GM12878 (cell line): ENCODE data around the gene BMF. TPM values are rescaled to one million over a fixed set of nuclear protein-coding genes. Genes with fewer than 3 reads are reported as not detected.
A peak's percentile ranks its signal among the peaks of the same experiment; 100 is the strongest.

Experiments used
- GABPA ChIP-seq: IDR thresholded peaks from 2 replicates; pipeline ENCODE4 v1.6.1; 2014; ENCODE audit warnings: antibody characterized with exemption, low read depth, mild to moderate bottlenecking, inconsistent platforms
- KAT2A ChIP-seq: conservative IDR thresholded peaks from 2 replicates; pipeline ENCODE4 v1.6.1; 2011; ENCODE audit warnings: low read depth, low read length; ENCODE audit not compliant: control insufficient read depth
- MTA3 ChIP-seq: IDR thresholded peaks from 2 replicates; pipeline ENCODE4 v1.6.1; 2012; ENCODE audit warnings: low read length, inconsistent platforms, borderline replicate concordance
- NFYA ChIP-seq: IDR thresholded peaks from 2 replicates; pipeline ENCODE4 v1.6.1; 2011; ENCODE audit warnings: low read depth, mild to moderate bottlenecking, low read length, improper control_type of control experiment, borderline replicate concordance
- NR2F1 ChIP-seq: fragments of 450-650 bp; conservative IDR thresholded peaks from 2 replicates; pipeline ENCODE4 v1.6.1; 2017; ENCODE audit warnings: mild to moderate bottlenecking
- PML ChIP-seq: IDR thresholded peaks from 2 replicates; pipeline ENCODE4 v1.6.1; 2012; ENCODE audit warnings: low read length, inconsistent platforms
- RB1 ChIP-seq: fragments of 450-650 bp; formaldehyde crosslinking; IDR thresholded peaks from 2 replicates; pipeline ENCODE4 v1.6.1; 2017; ENCODE audit warnings: mild to moderate bottlenecking, borderline replicate concordance
- SIN3A ChIP-seq: IDR thresholded peaks from 2 replicates; pipeline ENCODE4 v1.6.1; 2012; ENCODE audit warnings: low read depth, low read length, improper control_type of control experiment
- SPI1 ChIP-seq: IDR thresholded peaks from 2 replicates; pipeline ENCODE4 v1.6.1; 2011; ENCODE audit warnings: low read depth, mild to moderate bottlenecking, low read length, moderate library complexity, borderline replicate concordance; ENCODE audit not compliant: insufficient read depth
- SREBF2 ChIP-seq: IDR thresholded peaks from 2 replicates; pipeline ENCODE4 v1.6.1; 2012; ENCODE audit warnings: mild to moderate bottlenecking, low read length
- TARDBP ChIP-seq: IDR thresholded peaks from 2 replicates; pipeline ENCODE4 v1.6.1; 2016; ENCODE audit warnings: borderline replicate concordance
- TCF12 ChIP-seq: IDR thresholded peaks from 2 replicates; pipeline ENCODE4 v1.6.1; 2011; ENCODE audit warnings: low read depth, mild to moderate bottlenecking, low read length
- TCF3 ChIP-seq: IDR thresholded peaks from 2 replicates; pipeline ENCODE4 v1.6.1; 2012; ENCODE audit warnings: low read depth, mild to moderate bottlenecking, low read length, borderline replicate concordance; ENCODE audit not compliant: insufficient read depth
- ZBED1 ChIP-seq: IDR thresholded peaks from 2 replicates; pipeline ENCODE4 v1.6.1; 2016; ENCODE audit warnings: borderline replicate concordance
- ZNF207 ChIP-seq: fragments of 450-650 bp; IDR thresholded peaks from 2 replicates; pipeline ENCODE4 v1.6.1; 2014; ENCODE audit warnings: antibody characterized with exemption, mild to moderate bottlenecking, borderline replicate concordance
- ZNF384 ChIP-seq: IDR thresholded peaks from 2 replicates; pipeline ENCODE4 v1.6.1; 2012; ENCODE audit warnings: low read depth, mild to moderate bottlenecking, low read length, improper control_type of control experiment, borderline replicate concordance
- polyA plus RNA-seq, 11 experiments: library from polyadenylated mRNA; depleted of rRNA in 4 of 11; unstranded in 6 of 11; stranded (reverse) in 5 of 11; fragments of >200 nt; fragmentation: Nextera tagmentation in 4 of 11; fragmentation: Illumina TruSeq in 1 of 11; extraction: Ambion mirVana in 4 of 11; extraction: Trizol in 1 of 11; gene quantifications; 1 replicate in 1 of 11; 2 replicates in 10 of 11; pipeline versions ENCODE4 v1.2.1 to v1.2.3, GENCODE V29; 2011 to 2016; ENCODE audit warnings: inconsistent platforms in 2 of 11, missing spikeins in 2 of 11, low read depth in 1 of 11
- total RNA-seq, 4 experiments: library from RNA; depleted of rRNA in 3 of 4; stranded (reverse); fragments of >200 nt in 3 of 4; fragmentation: Illumina TruSeq in 1 of 4; extraction: Trizol in 1 of 4; gene quantifications; 2 replicates each; pipeline versions ENCODE4 v1.2.1 to v1.2.3, GENCODE V29; 2013 to 2021
- TF ChIP-seq, protein P1 (sequence below): fragments of 450-650 bp; IDR thresholded peaks from 2 replicates; pipeline ENCODE4 v1.6.1; 2017; ENCODE audit warnings: mild to moderate bottlenecking, moderate library complexity
- TF ChIP-seq, protein P2 (sequence below): fragments of 150-350 bp; IDR thresholded peaks from 2 replicates; pipeline ENCODE4 v1.6.1; 2016; ENCODE audit warnings: low read depth, low read length
- TF ChIP-seq, protein P3 (sequence below): fragments of 450-650 bp; IDR thresholded peaks from 2 replicates; pipeline ENCODE4 v1.6.1; 2018; ENCODE audit warnings: borderline replicate concordance, mild to moderate bottlenecking; ENCODE audit not compliant: partially characterized antibody

The BMF gene
- total and polyA plus RNA-seq, 10 of the 15 experiments (the other 5 are each of a cell fraction or from before 2014, with no cell fraction given), result 0.82 to 34.9 (median 16.9) TPM

DNA sequence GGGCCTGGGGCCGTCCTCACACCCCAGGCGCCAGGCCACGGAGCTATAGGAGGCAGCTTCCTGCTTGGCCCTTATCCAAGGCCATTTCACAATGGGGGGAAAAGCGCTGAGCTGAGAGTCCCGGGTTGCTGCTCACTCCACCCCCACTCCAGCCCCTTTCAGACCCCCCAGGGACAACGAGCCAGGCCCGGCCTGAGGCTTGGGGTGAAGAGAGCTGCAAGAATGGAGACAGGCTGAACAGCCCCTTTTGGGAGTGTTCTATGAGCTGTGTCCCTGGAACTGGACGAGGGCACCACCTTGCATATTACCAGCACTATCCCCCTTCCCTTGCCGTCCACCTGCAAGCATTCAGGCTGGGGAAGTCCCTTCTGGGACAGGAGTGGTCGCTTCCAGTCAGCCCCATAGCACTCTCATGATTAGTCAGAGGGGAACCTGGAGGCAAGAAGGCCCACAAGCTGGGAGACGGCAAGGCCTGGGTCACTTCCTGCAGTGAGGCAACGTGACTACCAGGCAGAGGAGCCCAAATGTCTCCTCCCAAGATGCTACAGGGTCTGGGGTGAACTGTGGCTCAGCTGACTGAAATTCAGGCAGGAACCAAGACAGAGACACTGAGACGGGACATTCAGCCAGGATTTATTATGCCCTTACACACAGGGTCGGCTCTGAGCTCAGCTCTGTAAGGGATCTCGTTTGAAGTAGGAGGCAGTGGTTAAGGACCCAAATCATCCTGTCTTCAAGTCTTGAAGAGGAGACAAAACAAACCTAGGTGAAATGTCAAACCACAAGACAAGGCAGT lies 61.1 kb downstream of the BMF start (continued):
- TF ChIP-seq, protein P1, sequence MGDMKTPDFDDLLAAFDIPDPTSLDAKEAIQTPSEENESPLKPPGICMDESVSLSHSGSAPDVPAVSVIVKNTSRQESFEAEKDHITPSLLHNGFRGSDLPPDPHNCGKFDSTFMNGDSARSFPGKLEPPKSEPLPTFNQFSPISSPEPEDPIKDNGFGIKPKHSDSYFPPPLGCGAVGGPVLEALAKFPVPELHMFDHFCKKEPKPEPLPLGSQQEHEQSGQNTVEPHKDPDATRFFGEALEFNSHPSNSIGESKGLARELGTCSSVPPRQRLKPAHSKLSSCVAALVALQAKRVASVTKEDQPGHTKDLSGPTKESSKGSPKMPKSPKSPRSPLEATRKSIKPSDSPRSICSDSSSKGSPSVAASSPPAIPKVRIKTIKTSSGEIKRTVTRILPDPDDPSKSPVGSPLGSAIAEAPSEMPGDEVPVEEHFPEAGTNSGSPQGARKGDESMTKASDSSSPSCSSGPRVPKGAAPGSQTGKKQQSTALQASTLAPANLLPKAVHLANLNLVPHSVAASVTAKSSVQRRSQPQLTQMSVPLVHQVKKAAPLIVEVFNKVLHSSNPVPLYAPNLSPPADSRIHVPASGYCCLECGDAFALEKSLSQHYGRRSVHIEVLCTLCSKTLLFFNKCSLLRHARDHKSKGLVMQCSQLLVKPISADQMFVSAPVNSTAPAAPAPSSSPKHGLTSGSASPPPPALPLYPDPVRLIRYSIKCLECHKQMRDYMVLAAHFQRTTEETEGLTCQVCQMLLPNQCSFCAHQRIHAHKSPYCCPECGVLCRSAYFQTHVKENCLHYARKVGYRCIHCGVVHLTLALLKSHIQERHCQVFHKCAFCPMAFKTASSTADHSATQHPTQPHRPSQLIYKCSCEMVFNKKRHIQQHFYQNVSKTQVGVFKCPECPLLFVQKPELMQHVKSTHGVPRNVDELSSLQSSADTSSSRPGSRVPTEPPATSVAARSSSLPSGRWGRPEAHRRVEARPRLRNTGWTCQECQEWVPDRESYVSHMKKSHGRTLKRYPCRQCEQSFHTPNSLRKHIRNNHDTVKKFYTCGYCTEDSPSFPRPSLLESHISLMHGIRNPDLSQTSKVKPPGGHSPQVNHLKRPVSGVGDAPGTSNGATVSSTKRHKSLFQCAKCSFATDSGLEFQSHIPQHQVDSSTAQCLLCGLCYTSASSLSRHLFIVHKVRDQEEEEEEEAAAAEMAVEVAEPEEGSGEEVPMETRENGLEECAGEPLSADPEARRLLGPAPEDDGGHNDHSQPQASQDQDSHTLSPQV, result no peak
- no peak for TF ChIP-seq ZNF384
- no peak for TF ChIP-seq PML
- peak; percentile 51; the same call in 1 of the 2 replicates for TF ChIP-seq TCF3
- no peak for TF ChIP-seq SIN3A
- TF ChIP-seq ZBED1, result no peak
- peak; percentile 22; the same call in 1 of the 2 replicates for TF ChIP-seq TARDBP
- no peak for TF ChIP-seq MTA3
- TF ChIP-seq, protein P2, sequence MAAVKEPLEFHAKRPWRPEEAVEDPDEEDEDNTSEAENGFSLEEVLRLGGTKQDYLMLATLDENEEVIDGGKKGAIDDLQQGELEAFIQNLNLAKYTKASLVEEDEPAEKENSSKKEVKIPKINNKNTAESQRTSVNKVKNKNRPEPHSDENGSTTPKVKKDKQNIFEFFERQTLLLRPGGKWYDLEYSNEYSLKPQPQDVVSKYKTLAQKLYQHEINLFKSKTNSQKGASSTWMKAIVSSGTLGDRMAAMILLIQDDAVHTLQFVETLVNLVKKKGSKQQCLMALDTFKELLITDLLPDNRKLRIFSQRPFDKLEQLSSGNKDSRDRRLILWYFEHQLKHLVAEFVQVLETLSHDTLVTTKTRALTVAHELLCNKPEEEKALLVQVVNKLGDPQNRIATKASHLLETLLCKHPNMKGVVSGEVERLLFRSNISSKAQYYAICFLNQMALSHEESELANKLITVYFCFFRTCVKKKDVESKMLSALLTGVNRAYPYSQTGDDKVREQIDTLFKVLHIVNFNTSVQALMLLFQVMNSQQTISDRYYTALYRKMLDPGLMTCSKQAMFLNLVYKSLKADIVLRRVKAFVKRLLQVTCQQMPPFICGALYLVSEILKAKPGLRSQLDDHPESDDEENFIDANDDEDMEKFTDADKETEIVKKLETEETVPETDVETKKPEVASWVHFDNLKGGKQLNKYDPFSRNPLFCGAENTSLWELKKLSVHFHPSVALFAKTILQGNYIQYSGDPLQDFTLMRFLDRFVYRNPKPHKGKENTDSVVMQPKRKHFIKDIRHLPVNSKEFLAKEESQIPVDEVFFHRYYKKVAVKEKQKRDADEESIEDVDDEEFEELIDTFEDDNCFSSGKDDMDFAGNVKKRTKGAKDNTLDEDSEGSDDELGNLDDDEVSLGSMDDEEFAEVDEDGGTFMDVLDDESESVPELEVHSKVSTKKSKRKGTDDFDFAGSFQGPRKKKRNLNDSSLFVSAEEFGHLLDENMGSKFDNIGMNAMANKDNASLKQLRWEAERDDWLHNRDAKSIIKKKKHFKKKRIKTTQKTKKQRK, result no peak
- no peak for TF ChIP-seq SREBF2
- no peak for TF ChIP-seq KAT2A
- TF ChIP-seq TCF12, result peak; percentile 91
- TF ChIP-seq RB1, result peak; percentile 27; the same call in 1 of the 2 replicates
- TF ChIP-seq NR2F1, result peak; percentile 71; the same call in 1 of the 2 replicates
- TF ChIP-seq GABPA, result no peak
- peak; percentile 64 for TF ChIP-seq SPI1
- TF ChIP-seq, protein P3, sequence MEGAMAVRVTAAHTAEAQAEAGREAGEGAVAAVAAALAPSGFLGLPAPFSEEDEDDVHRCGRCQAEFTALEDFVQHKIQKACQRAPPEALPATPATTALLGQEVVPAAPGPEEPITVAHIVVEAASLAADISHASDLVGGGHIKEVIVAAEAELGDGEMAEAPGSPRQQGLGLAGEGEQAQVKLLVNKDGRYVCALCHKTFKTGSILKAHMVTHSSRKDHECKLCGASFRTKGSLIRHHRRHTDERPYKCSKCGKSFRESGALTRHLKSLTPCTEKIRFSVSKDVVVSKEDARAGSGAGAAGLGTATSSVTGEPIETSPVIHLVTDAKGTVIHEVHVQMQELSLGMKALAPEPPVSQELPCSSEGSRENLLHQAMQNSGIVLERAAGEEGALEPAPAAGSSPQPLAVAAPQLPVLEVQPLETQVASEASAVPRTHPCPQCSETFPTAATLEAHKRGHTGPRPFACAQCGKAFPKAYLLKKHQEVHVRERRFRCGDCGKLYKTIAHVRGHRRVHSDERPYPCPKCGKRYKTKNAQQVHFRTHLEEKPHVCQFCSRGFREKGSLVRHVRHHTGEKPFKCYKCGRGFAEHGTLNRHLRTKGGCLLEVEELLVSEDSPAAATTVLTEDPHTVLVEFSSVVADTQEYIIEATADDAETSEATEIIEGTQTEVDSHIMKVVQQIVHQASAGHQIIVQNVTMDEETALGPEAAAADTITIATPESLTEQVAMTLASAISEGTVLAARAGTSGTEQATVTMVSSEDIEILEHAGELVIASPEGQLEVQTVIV, result no peak
- TF ChIP-seq NFYA, result no peak
- no peak for TF ChIP-seq ZNF207
